ENCODE data around the gene ADGRL2.

The ADGRL2 gene

DNA sequence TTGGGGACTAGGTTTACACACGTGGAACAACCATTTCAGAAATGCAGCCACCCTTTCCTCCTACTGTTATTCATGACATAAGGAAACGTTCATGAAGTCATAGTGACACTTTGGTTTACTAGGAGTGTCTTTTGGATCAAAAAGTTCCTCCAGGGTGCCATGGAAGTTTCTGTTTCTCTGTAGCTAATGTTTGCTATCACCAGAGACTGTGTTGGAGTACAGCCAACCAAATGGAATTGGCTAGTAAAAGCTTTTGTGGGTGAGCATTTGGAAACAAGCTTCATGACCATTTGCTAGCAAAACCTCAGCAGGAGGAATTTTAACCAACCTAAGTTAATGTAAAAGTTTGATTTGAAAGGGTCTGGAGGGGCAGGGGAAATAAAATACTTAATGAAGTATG lies 43.9 kb upstream of the ADGRL2 start:
- H3K4me1 ChIP-seq (ENCODE audit: insufficient read depth, low read length) = no peaks in the 10 kb centered on the region
- ATAC-seq (ENCODE audit: insufficient read depth, low read depth) (no peak), DNase-seq (no peak)
- no peak overlapping the region for H3K27ac ChIP-seq (ENCODE audit: low read length)
- H3K4me3 ChIP-seq (ENCODE audit: low read depth in 1 of 2, low read length in 2 of 2) = no peak overlapping the region
- no peaks in the 10 kb centered on the region for H3K27me3 ChIP-seq (ENCODE audit: insufficient read depth, low read length, poor library complexity)
- no peak overlapping the region for H3K9ac ChIP-seq (ENCODE audit: low read depth, low read length)
- no peaks in the 10 kb centered on the region for H4K20me1 ChIP-seq (ENCODE audit: insufficient read depth, low read length)
- H3K36me3 ChIP-seq (ENCODE audit: insufficient read depth, low read length) = no peaks in the 10 kb centered on the region
- no peaks in the 10 kb centered on the region for H3K9me3 ChIP-seq (ENCODE audit: insufficient read depth, low read length, severe bottlenecking)
- no peak overlapping the region for H2AFZ ChIP-seq (ENCODE audit: low read depth, low read length)
- no peaks in the 10 kb centered on the region for H3K79me2 ChIP-seq (ENCODE audit: insufficient read depth, low read length)
- no peak overlapping the region for H3K4me2 ChIP-seq (ENCODE audit: insufficient read depth, low read length)
- no peak for TF ChIP-seq EZH2 (IDR thresholded peaks at IDR 0.05; ENCODE audit: borderline replicate concordance, low read depth, low read length, severe bottlenecking)
- TF ChIP-seq, protein P1, sequence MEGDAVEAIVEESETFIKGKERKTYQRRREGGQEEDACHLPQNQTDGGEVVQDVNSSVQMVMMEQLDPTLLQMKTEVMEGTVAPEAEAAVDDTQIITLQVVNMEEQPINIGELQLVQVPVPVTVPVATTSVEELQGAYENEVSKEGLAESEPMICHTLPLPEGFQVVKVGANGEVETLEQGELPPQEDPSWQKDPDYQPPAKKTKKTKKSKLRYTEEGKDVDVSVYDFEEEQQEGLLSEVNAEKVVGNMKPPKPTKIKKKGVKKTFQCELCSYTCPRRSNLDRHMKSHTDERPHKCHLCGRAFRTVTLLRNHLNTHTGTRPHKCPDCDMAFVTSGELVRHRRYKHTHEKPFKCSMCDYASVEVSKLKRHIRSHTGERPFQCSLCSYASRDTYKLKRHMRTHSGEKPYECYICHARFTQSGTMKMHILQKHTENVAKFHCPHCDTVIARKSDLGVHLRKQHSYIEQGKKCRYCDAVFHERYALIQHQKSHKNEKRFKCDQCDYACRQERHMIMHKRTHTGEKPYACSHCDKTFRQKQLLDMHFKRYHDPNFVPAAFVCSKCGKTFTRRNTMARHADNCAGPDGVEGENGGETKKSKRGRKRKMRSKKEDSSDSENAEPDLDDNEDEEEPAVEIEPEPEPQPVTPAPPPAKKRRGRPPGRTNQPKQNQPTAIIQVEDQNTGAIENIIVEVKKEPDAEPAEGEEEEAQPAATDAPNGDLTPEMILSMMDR (IDR thresholded peaks at IDR 0.05; ENCODE audit: borderline replicate concordance, extremely low read depth, low read length, poor library complexity, severe bottlenecking) = no peak

DNA sequence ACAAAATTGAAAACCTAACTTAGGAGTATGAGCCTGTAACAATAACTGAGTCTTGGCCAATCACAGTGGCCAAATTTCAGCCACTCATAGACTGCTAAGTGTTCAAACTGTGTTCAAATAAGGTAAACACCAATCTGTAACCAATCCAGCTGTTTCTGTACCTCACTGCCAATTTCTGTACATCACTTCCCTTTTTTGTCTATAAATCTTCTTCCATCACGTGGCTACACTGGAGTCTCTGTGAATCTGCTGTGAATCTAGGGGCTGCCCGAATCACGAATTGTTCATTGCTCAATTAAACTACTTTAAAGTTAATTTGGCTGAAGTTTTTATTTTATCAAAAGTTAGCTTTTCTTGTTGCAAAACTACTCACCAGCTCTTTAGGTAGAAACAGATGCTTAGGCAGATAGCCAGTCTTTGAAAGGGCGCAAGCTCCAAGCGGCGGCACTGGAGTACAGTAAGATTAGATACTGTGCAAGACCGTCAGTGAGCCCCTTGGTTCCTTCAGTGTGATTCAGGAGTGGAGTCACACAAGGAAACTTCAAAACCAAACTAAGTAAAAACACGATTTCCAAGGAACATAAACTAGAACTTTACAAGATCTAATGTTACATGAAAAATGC lies 43.2 kb upstream of the ADGRL2 start:
- Histone ChIP-seq H4K20me1 (ENCODE audit: insufficient read depth, low read length) (no peaks in the 10 kb centered on the region), H3K9ac (ENCODE audit: low read depth, low read length) (no peak overlapping the region), H3K9me3 (ENCODE audit: insufficient read depth, low read length, severe bottlenecking) (no peaks in the 10 kb centered on the region), H2AFZ (ENCODE audit: low read depth, low read length) (no peak overlapping the region), H3K36me3 (ENCODE audit: insufficient read depth, low read length) (no peaks in the 10 kb centered on the region), H3K4me3 (ENCODE audit: low read depth in 1 of 2, low read length in 2 of 2) (no peak overlapping the region), H3K4me2 (ENCODE audit: insufficient read depth, low read length) (no peak overlapping the region), H3K27me3 (ENCODE audit: insufficient read depth, low read length, poor library complexity) (no peaks in the 10 kb centered on the region), H3K79me2 (ENCODE audit: insufficient read depth, low read length) (no peaks in the 10 kb centered on the region), H3K4me1 (ENCODE audit: insufficient read depth, low read length) (no peaks in the 10 kb centered on the region), H3K27ac (ENCODE audit: low read length) (no peak overlapping the region)
- no peak for ATAC-seq (ENCODE audit: insufficient read depth, low read depth)
- no peak for TF ChIP-seq EZH2 (IDR thresholded peaks at IDR 0.05; ENCODE audit: borderline replicate concordance, low read depth, low read length, severe bottlenecking)
- TF ChIP-seq, protein P1 (IDR thresholded peaks at IDR 0.05; ENCODE audit: borderline replicate concordance, extremely low read depth, low read length, poor library complexity, severe bottlenecking) = no peak
- DNase-seq = no peak

DNA sequence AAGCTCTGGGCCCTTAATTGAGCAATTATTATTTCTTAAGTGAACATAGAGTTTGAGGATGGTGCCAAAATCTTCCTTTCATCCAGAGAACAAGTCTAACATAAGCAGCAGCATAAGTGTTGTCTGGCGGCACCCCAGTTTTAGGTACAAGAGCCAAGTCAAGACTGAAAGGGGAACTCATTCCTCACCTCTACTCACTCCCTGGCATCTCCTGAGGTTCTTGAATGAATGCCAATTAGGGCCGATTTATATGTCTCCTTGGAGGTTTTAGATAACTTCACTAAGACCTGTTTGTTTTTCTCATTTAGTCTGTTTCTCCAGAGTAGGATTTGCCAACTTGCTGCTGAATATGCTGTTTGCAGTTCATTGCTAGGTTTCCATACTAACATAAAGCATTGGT lies 42.6 kb upstream of the ADGRL2 start:
- Histone ChIP-seq H3K79me2 (ENCODE audit: insufficient read depth, low read length) (no peaks in the 10 kb centered on the region), H3K9ac (ENCODE audit: low read depth, low read length) (no peak overlapping the region), H3K27ac (ENCODE audit: low read length) (no peak overlapping the region), H3K4me2 (ENCODE audit: insufficient read depth, low read length) (no peak overlapping the region), H3K4me3 (ENCODE audit: low read depth in 1 of 2, low read length in 2 of 2) (no peak overlapping the region), H4K20me1 (ENCODE audit: insufficient read depth, low read length) (no peaks in the 10 kb centered on the region), H3K27me3 (ENCODE audit: insufficient read depth, low read length, poor library complexity) (no peaks in the 10 kb centered on the region), H2AFZ (ENCODE audit: low read depth, low read length) (no peak overlapping the region), H3K36me3 (ENCODE audit: insufficient read depth, low read length) (no peaks in the 10 kb centered on the region), H3K9me3 (ENCODE audit: insufficient read depth, low read length, severe bottlenecking) (no peaks in the 10 kb centered on the region), H3K4me1 (ENCODE audit: insufficient read depth, low read length) (no peaks in the 10 kb centered on the region)
- DNase-seq (no peak), ATAC-seq (ENCODE audit: insufficient read depth, low read depth) (no peak)
- no peak for TF ChIP-seq EZH2 (IDR thresholded peaks at IDR 0.05; ENCODE audit: borderline replicate concordance, low read depth, low read length, severe bottlenecking)
- TF ChIP-seq, protein P1 (IDR thresholded peaks at IDR 0.05; ENCODE audit: borderline replicate concordance, extremely low read depth, low read length, poor library complexity, severe bottlenecking) = no peak

All from DND-41 (cell line).